IMR-90 (cell line): Measurements from ENCODE around the gene FBXL20. TPM values are rescaled to one million over a fixed set of nuclear protein-coding genes. Genes with fewer than 3 reads are reported as not detected.

Source experiments
- ATAC-seq: fragments of 200-7000 bp; cut with Tn5 transposase; 2 replicates; pipeline ENCODE4 v1.9.1; 2020; ENCODE audit warnings: low read depth, mild to moderate bottlenecking, moderate library complexity
- BruUV-seq: library from RNA; stranded (reverse); fragments of 400-500 nt; replicated peaks from 2 replicates; lab custom pipeline; 2021; lab: Mats Ljungman, UMichigan
- CTCF ChIA-PET: fragments of 300-600 bp; formaldehyde crosslinking; extraction: SDS; loops from one replicate; lab custom pipeline; 2021; ENCODE audit warnings: antibody characterized with exemption; lab: Yijun Ruan, JAX
- POLR2A ChIA-PET: fragments of 300-600 bp; sonication (Branson Sonifier 250); formaldehyde crosslinking; loops from one replicate; lab custom pipeline; 2022; ENCODE audit warnings: antibody characterized with exemption; ENCODE audit not compliant: unreplicated experiment; lab: Charles Lee
- DNase-seq: peaks from one replicate; pipeline ENCODE4 v3.0.0; 2013
- H2AFZ ChIP-seq: replicated peaks from 2 replicates; pipeline ENCODE3; 2013; ENCODE audit warnings: low read length, mild to moderate bottlenecking; ENCODE audit not compliant: poor library complexity
- H2AK5ac ChIP-seq: 2 replicates; pipeline ENCODE4 v1.6.1; 2013; ENCODE audit warnings: low read depth, low read length, inconsistent platforms
- H2AK9ac ChIP-seq: replicated peaks from 2 replicates; pipeline ENCODE3; 2013; ENCODE audit warnings: mild to moderate bottlenecking, low read depth, low read length, moderate library complexity; ENCODE audit not compliant: poor library complexity
- H2BK120ac ChIP-seq: 2 replicates; pipeline ENCODE4 v1.6.1; 2013; ENCODE audit warnings: low read depth, low read length, inconsistent platforms
- H2BK15ac ChIP-seq: 3 replicates; pipeline ENCODE4 v1.6.1; 2013; ENCODE audit warnings: low read depth, low read length, inconsistent platforms
- H2BK20ac ChIP-seq: 2 replicates; pipeline ENCODE4 v1.6.1; 2013; ENCODE audit warnings: low read depth, mild to moderate bottlenecking, inconsistent platforms, low read length, moderate library complexity
- H2BK5ac ChIP-seq: 2 replicates; pipeline ENCODE4 v1.6.1; 2013; ENCODE audit warnings: mild to moderate bottlenecking, low read depth, low read length, inconsistent platforms; ENCODE audit not compliant: poor library complexity, severe bottlenecking
- H3K14ac ChIP-seq: replicated peaks from 2 replicates; pipeline ENCODE4 v1.6.1; 2013; ENCODE audit warnings: low read depth, low read length, inconsistent platforms
- H3K18ac ChIP-seq: 2 replicates; pipeline ENCODE4 v1.6.1; 2013; ENCODE audit warnings: low read depth, low read length, control low read depth
- H3K23ac ChIP-seq: 2 replicates; pipeline ENCODE4 v1.6.1; 2013; ENCODE audit warnings: low read depth, low read length, inconsistent platforms
- H3K27ac ChIP-seq: 2 replicates; pipeline ENCODE4 v1.5.1; 2013; ENCODE audit warnings: mild to moderate bottlenecking, control low read depth, low read length; ENCODE audit not compliant: insufficient read depth
- H3K27me3 ChIP-seq: 2 replicates; pipeline ENCODE4 v1.6.1; 2013; ENCODE audit warnings: low read length; ENCODE audit not compliant: control insufficient read depth, insufficient read depth
- H3K36me3 ChIP-seq: 2 replicates; pipeline ENCODE4 v1.6.1; 2013; ENCODE audit warnings: low read length, mixed read lengths; ENCODE audit not compliant: control insufficient read depth, insufficient read depth
- H3K4ac ChIP-seq: 2 replicates; pipeline ENCODE4 v1.6.1; 2013; ENCODE audit warnings: low read depth, low read length, inconsistent platforms
- H3K4me1 ChIP-seq: 2 replicates; pipeline ENCODE4 v1.6.1; 2013; ENCODE audit warnings: low read length, mixed read lengths; ENCODE audit not compliant: control insufficient read depth, insufficient read depth
- H3K4me2 ChIP-seq: 2 replicates; pipeline ENCODE4 v1.6.1; 2013; ENCODE audit warnings: low read depth, mild to moderate bottlenecking, control low read depth, low read length, moderate library complexity
- H3K4me3 ChIP-seq: 2 replicates; pipeline ENCODE4 v1.5.1; 2013; ENCODE audit warnings: low read depth, mild to moderate bottlenecking, control low read depth, low read length, moderate library complexity; ENCODE audit not compliant: insufficient read depth
- H3K56ac ChIP-seq: 2 replicates; pipeline ENCODE4 v1.6.1; 2013; ENCODE audit warnings: low read length, inconsistent platforms; ENCODE audit not compliant: insufficient read depth; ENCODE audit errors: extremely low read depth
- H3K79me1 ChIP-seq, 2 experiments: 2 replicates each; pipeline ENCODE4 v1.6.1; 2013; ENCODE audit warnings: low read length in 2 of 2, inconsistent platforms in 1 of 2, low read depth in 1 of 2
- H3K9ac ChIP-seq: 2 replicates; pipeline ENCODE4 v1.6.1; 2013; ENCODE audit warnings: low read depth, low read length, control low read depth
- H3K9me1 ChIP-seq: 2 replicates; pipeline ENCODE4 v1.6.1; 2013; ENCODE audit warnings: low read length, inconsistent platforms; ENCODE audit not compliant: insufficient read depth
- H3K9me3 ChIP-seq: 2 replicates; pipeline ENCODE4 v1.6.1; 2013; ENCODE audit warnings: low read length; ENCODE audit not compliant: control insufficient read depth, insufficient read depth
- H4K20me1 ChIP-seq: 2 replicates; pipeline ENCODE4 v1.6.1; 2013; ENCODE audit warnings: low read length, inconsistent platforms; ENCODE audit not compliant: insufficient read depth
- H4K5ac ChIP-seq: 2 replicates; pipeline ENCODE4 v1.6.1; 2013; ENCODE audit warnings: mild to moderate bottlenecking, low read depth, low read length, control low read depth
- H4K8ac ChIP-seq, 2 experiments: 2 replicates each; pipeline ENCODE4 v1.6.1; 2013; ENCODE audit warnings: low read depth in 2 of 2, low read length in 2 of 2, control low read depth in 1 of 2, inconsistent platforms in 1 of 2
- H4K91ac ChIP-seq: 2 replicates; pipeline ENCODE4 v1.6.1; 2013; ENCODE audit warnings: low read depth, low read length, inconsistent platforms; ENCODE audit not compliant: insufficient read depth
- FOS ChIP-seq: fragments of 150-350 bp; IDR thresholded peaks from 2 replicates; pipeline ENCODE4 v1.6.1; 2016; ENCODE audit warnings: low read depth, low read length
- MAZ ChIP-seq: IDR thresholded peaks from 2 replicates; pipeline ENCODE4 v1.6.1; 2012; ENCODE audit warnings: low read depth, mild to moderate bottlenecking, low read length, improper control_type of control experiment, moderate library complexity, borderline replicate concordance
- MXI1 ChIP-seq: IDR thresholded peaks from 2 replicates; pipeline ENCODE4 v1.6.1; 2012; ENCODE audit warnings: low read depth, mild to moderate bottlenecking, low read length, moderate library complexity, borderline replicate concordance
- USF2 ChIP-seq: fragments of 150-350 bp; IDR thresholded peaks from 2 replicates; pipeline ENCODE4 v1.6.1; 2017; ENCODE audit warnings: mild to moderate bottlenecking, antibody characterized with exemption, low read length, low read depth
- WGBS, 2 experiments: methylation state at CpG; one replicate each; pipeline versions ENCODE4 v1.1.5 to v1.1.7; 2013; ENCODE audit warnings: missing lambda C conversion rate in 2 of 2; ENCODE audit not compliant: insufficient read length in 1 of 2; ENCODE audit errors: extremely low coverage in 2 of 2; 5-methylcytosine and 5-hydroxymethylcytosine counted together
- dilution Hi-C: fragments of 300-500 bp; cut with HindIII; formaldehyde crosslinking; loops from one replicate; pipeline ENCODE4 v1.14.3; 2018; ENCODE audit warnings: low sequenced_read_pairs; ENCODE audit not compliant: unreplicated experiment
- in situ Hi-C: fragments of 300-500 bp; cut with MboI; formaldehyde crosslinking; loops from 3 replicates; pipeline ENCODE4 v1.14.3; 2019; ENCODE audit warnings: low sequenced_read_pairs, inconsistent platforms, mixed read lengths
- intact Hi-C: fragments of 100-400 bp; cut with micrococcal nuclease; formaldehyde crosslinking; loops from 2 replicates; pipeline ENCODE4 v1.10.0; 2022
- polyA plus RNA-seq, 3 experiments: library from polyadenylated mRNA; depleted of rRNA; stranded (reverse); fragments of >200 nt; gene quantifications; 2 replicates each; pipeline ENCODE4 v1.2.3, GENCODE V29; 2012; ENCODE audit warnings: low replicate concordance in 1 of 3
- total RNA-seq: library from RNA; depleted of rRNA; stranded (reverse); fragments of >200 nt; gene quantifications from 2 replicates; pipeline ENCODE4 v1.2.3, GENCODE V29; 2012

FBXL20 gene
- total and polyA plus RNA-seq, 2 of the 4 experiments (the other 2 are of a cell fraction): 4.1 to 13.8 TPM

GRCh38 chr17:39402244-39402889 is 941 bp upstream of the FBXL20 start:
- H3K27me3 ChIP-seq: no peaks in the 10 kb centered on the region
- peaks cover 5 to 34% of the 10 kb centered on the region in 2 experiments; a peak in 3 of 4 replicates for H3K79me1 ChIP-seq
- TF ChIP-seq MXI1 (peak; percentile 79), USF2 (no peak), MAZ (peak; percentile 40; the same call in 1 of the 2 replicates), FOS (peak; percentile 6; the same call in 1 of the 2 replicates)
- H2BK15ac ChIP-seq: no peak overlapping the region
- no TSS peak for BruUV-seq
- ATAC-seq (peak; percentile 82), DNase-seq (peak; percentile 94)
- H3K4me1 ChIP-seq: peaks cover 7% of the 10 kb centered on the region
- peaks cover 4% of the 10 kb centered on the region; the same call in 1 of the 2 replicates for H4K20me1 ChIP-seq
- H3K56ac ChIP-seq: no peak overlapping the region
- intact Hi-C loops (no loop called here), in situ Hi-C loops (loop anchor here (10.0 kb wide), 1 partner anchor 128 kb away; no protein-coding TSS in a partner anchor), dilution Hi-C loops (no loop called here)
- H2BK5ac ChIP-seq: peak overlapping the region; percentile 94
- 0% methylated on average over 12 of the region's 53 CpGs; no CpG with 5 or more reads in 1 of the 2 experiments for WGBS, 2 experiments
- no peak overlapping the region for H3K23ac ChIP-seq
- H3K18ac ChIP-seq: no peak overlapping the region
- H3K9me1 ChIP-seq: no peaks in the 10 kb centered on the region
- peaks cover under 1% of the 10 kb centered on the region; the same call in 1 of the 2 replicates for H3K36me3 ChIP-seq
- H4K5ac ChIP-seq: no peak overlapping the region
- H3K4me3 ChIP-seq: peak overlapping the region; percentile 100
- H3K4ac ChIP-seq: no peak overlapping the region
- H3K9me3 ChIP-seq: no peaks in the 10 kb centered on the region
- ChIA-PET CTCF (no interaction called here), POLR2A (interaction anchor here (0.5 kb wide), 1 partner anchor 59 kb away, joined by 3 read pairs; no protein-coding TSS in a partner anchor)
- H4K91ac ChIP-seq: no peak overlapping the region
- H2AK9ac ChIP-seq: no peak overlapping the region
- H3K9ac ChIP-seq: peak overlapping the region; percentile 90; the same call in 1 of the 2 replicates
- no peak overlapping the region for H2BK20ac ChIP-seq
- no peak overlapping the region for H2AK5ac ChIP-seq
- H3K4me2 ChIP-seq: peak overlapping the region; percentile 92
- no peak overlapping the region for H3K14ac ChIP-seq
- H2AFZ ChIP-seq: peak overlapping the region; percentile 98
- H3K27ac ChIP-seq: peak overlapping the region; percentile 65; the same call in 1 of the 2 replicates
- H2BK120ac ChIP-seq: no peak overlapping the region
- no peak overlapping the region; a peak in 1 of 4 replicates for H4K8ac ChIP-seq
